T-helper 2 cell treated with Interferon-gamma antibody and Interleukin-4, amounts not matched to agents 5 μg/mL and 100 μg/mL, for 36 hours (primary cell): Measurements from ENCODE around the gene NUDT6.
"Not testable (repeated sequence)": the region's sequence is repeated elsewhere in the genome, so short reads cannot be mapped to it uniquely, and the experiment has no call there.

Source experiments
- DNase-seq: peaks from one replicate; pipeline ENCODE4 v3.0.0; 2021; ENCODE audit warnings: low spot score
- H3K27ac Mint-ChIP-seq: one replicate; pipeline ENCODE4 v1.8.0; 2021; ENCODE audit warnings: mild to moderate bottlenecking, mixed read lengths
- H3K27me3 Mint-ChIP-seq: one replicate; pipeline ENCODE4 v1.8.0; 2021; ENCODE audit warnings: low read depth, mixed read lengths
- H3K36me3 Mint-ChIP-seq: one replicate; pipeline ENCODE4 v1.8.0; 2021; ENCODE audit warnings: low read depth, mixed read lengths
- H3K4me1 Mint-ChIP-seq: one replicate; pipeline ENCODE4 v1.8.0; 2021; ENCODE audit warnings: low read depth, mixed read lengths
- H3K4me3 Mint-ChIP-seq: one replicate; pipeline ENCODE4 v1.8.0; 2022; ENCODE audit warnings: mild to moderate bottlenecking, moderate library complexity, mixed read lengths
- H3K9me3 Mint-ChIP-seq: one replicate; pipeline ENCODE4 v1.8.0; 2021; ENCODE audit warnings: mixed read lengths

NUDT6 gene

GRCh38 chr4:122849789-122850188 is 72.6 kb downstream of the NUDT6 start:
- not testable (repeated sequence) for DNase-seq, H3K4me3 Mint-ChIP-seq, H3K36me3 Mint-ChIP-seq, H3K27ac Mint-ChIP-seq, H3K9me3 Mint-ChIP-seq
- peaks cover 23% of the 10 kb centered on the region for H3K27me3 Mint-ChIP-seq
- peaks cover 12% of the 10 kb centered on the region for H3K4me1 Mint-ChIP-seq

- Mint-ChIP-seq H3K27me3 (peaks cover 15% of the 10 kb centered on the region), H3K4me3 (no peak overlapping the region), H3K9me3 (no peaks in the 10 kb centered on the region), H3K4me1 (peaks cover 12% of the 10 kb centered on the region), H3K36me3 (no peaks in the 10 kb centered on the region), H3K27ac (no peak overlapping the region)
- no peak for DNase-seq
Observed at GRCh38 chr4:122847931-122848330, 74.5 kb downstream of the NUDT6 start.

- peaks cover 12% of the 10 kb centered on the region for H3K4me1 Mint-ChIP-seq
- H3K36me3 Mint-ChIP-seq = no peaks in the 10 kb centered on the region
- DNase-seq = no peak
- H3K27ac Mint-ChIP-seq = peak overlapping the region; percentile 31
- no peaks in the 10 kb centered on the region for H3K9me3 Mint-ChIP-seq
- H3K4me3 Mint-ChIP-seq = peak overlapping the region; percentile 6
- peaks cover 4% of the 10 kb centered on the region for H3K27me3 Mint-ChIP-seq
Observed at GRCh38 chr4:122845760-122846159, 76.6 kb downstream of the NUDT6 start.

- H3K4me3 Mint-ChIP-seq = no peak overlapping the region
- DNase-seq = no peak
- H3K27me3 Mint-ChIP-seq = peaks cover 4% of the 10 kb centered on the region
- no peaks in the 10 kb centered on the region for H3K36me3 Mint-ChIP-seq
- H3K27ac Mint-ChIP-seq = no peak overlapping the region
- H3K9me3 Mint-ChIP-seq = no peaks in the 10 kb centered on the region
- H3K4me1 Mint-ChIP-seq = peaks cover 12% of the 10 kb centered on the region
Observed at GRCh38 chr4:122845066-122845465, 77.3 kb downstream of the NUDT6 start.

GRCh38 chr4:122844391-122844790 is 78.0 kb downstream of the NUDT6 start:
- DNase-seq, H3K27ac Mint-ChIP-seq, H3K27me3 Mint-ChIP-seq, H3K4me3 Mint-ChIP-seq, H3K9me3 Mint-ChIP-seq, H3K36me3 Mint-ChIP-seq: not testable (repeated sequence)
- peaks cover 12% of the 10 kb centered on the region for H3K4me1 Mint-ChIP-seq

GRCh38 chr4:122842984-122843531 is 79.3 kb downstream of the NUDT6 start:
- Mint-ChIP-seq H3K27ac (no peak overlapping the region), H3K36me3 (no peaks in the 10 kb centered on the region), H3K4me3 (no peak overlapping the region), H3K4me1 (peaks cover 12% of the 10 kb centered on the region), H3K9me3 (no peaks in the 10 kb centered on the region), H3K27me3 (peaks cover 4% of the 10 kb centered on the region)
- no peak for DNase-seq
